T-cell (primary cell): ENCODE data around the gene DISP2. TPM values are rescaled to one million over a fixed set of nuclear protein-coding genes. Genes with fewer than 3 reads are reported as not detected.

ENCODE experiments used
- ATAC-seq, 4 experiments: fragments of 200-7000 bp in 3 of 4; fragments of 150-1000 bp in 1 of 4; cut with Tn5 transposase; replicated peaks in 1 of 4; 1 replicate in 3 of 4; 2 replicates in 1 of 4; pipeline ENCODE4 v1.10.0; 2021; ENCODE audit warnings: moderate library complexity in 3 of 4, mild to moderate bottlenecking in 2 of 4, moderate number of reproducible peaks in 1 of 4
- CTCF ChIA-PET, 2 donors: fragments of 300-600 bp; sonication (Branson Sonifier 250); formaldehyde crosslinking; loops; one replicate each; lab custom pipeline; 2022; ENCODE audit warnings: antibody characterized with exemption in 2 of 2; lab: Charles Lee
- POLR2A ChIA-PET, 2 donors: fragments of 300-600 bp; sonication (Branson Sonifier 250); formaldehyde crosslinking; loops; one replicate each; lab custom pipeline; 2022; ENCODE audit warnings: antibody characterized with exemption in 2 of 2; lab: Charles Lee
- DNase-seq, 35 experiments: peaks; one replicate each; pipeline versions ENCODE4 v3.0.0 to v3.0.0-alpha.2; 2013 to 2023
- H3K27ac ChIP-seq: one replicate; pipeline ENCODE4 v1.5.1; 2013; ENCODE audit warnings: low read length
- H3K27me3 ChIP-seq, 2 experiments: replicated peaks in 1 of 2; 1 replicate in 1 of 2; 2 replicates in 1 of 2; pipeline versions ENCODE4 v1.6.1 to v1.7.0; 2013; ENCODE audit warnings: low read length in 1 of 2, mixed read lengths in 1 of 2; ENCODE audit not compliant: control insufficient read depth in 2 of 2, insufficient read depth in 2 of 2; ENCODE audit errors: extremely low read depth in 1 of 2
- H3K36me3 ChIP-seq, 2 donors: 1 replicate in 1 of 2; 2 replicates in 1 of 2; pipeline versions ENCODE4 v1.6.1 to v1.7.0; 2013; ENCODE audit warnings: low read length in 1 of 2; ENCODE audit not compliant: control insufficient read depth in 2 of 2, insufficient read depth in 1 of 2; ENCODE audit errors: extremely low read depth in 1 of 2
- H3K4me1 ChIP-seq, 2 experiments: 1 replicate in 1 of 2; 2 replicates in 1 of 2; pipeline versions ENCODE4 v1.6.1 to v1.7.0; 2013; ENCODE audit warnings: low read length in 2 of 2, mixed read lengths in 1 of 2; ENCODE audit not compliant: insufficient read depth in 2 of 2, control insufficient read depth in 1 of 2; ENCODE audit errors: extremely low read depth in 1 of 2
- H3K4me3 ChIP-seq, 2 donors: 1 replicate in 1 of 2; 2 replicates in 1 of 2; pipeline versions ENCODE4 v1.5.1 to v1.7.0; 2013; ENCODE audit warnings: mild to moderate bottlenecking in 2 of 2, low read length in 1 of 2, moderate library complexity in 1 of 2; ENCODE audit not compliant: control insufficient read depth in 1 of 2; ENCODE audit errors: extremely low read depth in 1 of 2
- H3K9me3 ChIP-seq: 2 replicates; pipeline ENCODE4 v1.7.0; 2013
- H3K27ac Mint-ChIP-seq, 2 donors: one replicate each; pipeline ENCODE4 v1.8.0; 2020 to 2021; ENCODE audit warnings: mild to moderate bottlenecking in 2 of 2, mixed read lengths in 2 of 2
- H3K27me3 Mint-ChIP-seq, 2 donors: one replicate each; pipeline ENCODE4 v1.8.0; 2021 to 2022; ENCODE audit warnings: mixed read lengths in 2 of 2
- H3K36me3 Mint-ChIP-seq: one replicate; pipeline ENCODE4 v1.8.0; 2021; ENCODE audit warnings: mixed read lengths
- H3K4me1 Mint-ChIP-seq, 3 donors: one replicate each; pipeline ENCODE4 v1.8.0; 2020 to 2022; ENCODE audit warnings: mixed read lengths in 3 of 3, mild to moderate bottlenecking in 1 of 3
- H3K4me3 Mint-ChIP-seq, 3 donors: one replicate each; pipeline ENCODE4 v1.8.0; 2020 to 2022; ENCODE audit warnings: mild to moderate bottlenecking in 3 of 3, mixed read lengths in 3 of 3, moderate library complexity in 3 of 3
- H3K9me3 Mint-ChIP-seq, 3 donors: one replicate each; pipeline ENCODE4 v1.8.0; 2020 to 2022; ENCODE audit warnings: mixed read lengths in 3 of 3
- WGBS: methylation state at CpG from one replicate; pipeline ENCODE4 v1.1.5; 2013; ENCODE audit warnings: missing lambda C conversion rate; ENCODE audit not compliant: insufficient coverage; 5-methylcytosine and 5-hydroxymethylcytosine counted together
- total RNA-seq, 35 experiments: library from RNA in 6 of 35; stranded (reverse) in 6 of 35; fragments of 120-200 nt in 1 of 35; gene quantifications; one replicate each; pipeline versions ENCODE4 v1.2.1 to v1.2.4 and lab custom pipeline; 2013 to 2026

The DISP2 gene
- total RNA-seq, 5 donors from 2014 or later (not counting 1 experiment from before 2014, with no cell fraction given), result 0.03 to 1.4 (median 0.18) TPM

DNA sequence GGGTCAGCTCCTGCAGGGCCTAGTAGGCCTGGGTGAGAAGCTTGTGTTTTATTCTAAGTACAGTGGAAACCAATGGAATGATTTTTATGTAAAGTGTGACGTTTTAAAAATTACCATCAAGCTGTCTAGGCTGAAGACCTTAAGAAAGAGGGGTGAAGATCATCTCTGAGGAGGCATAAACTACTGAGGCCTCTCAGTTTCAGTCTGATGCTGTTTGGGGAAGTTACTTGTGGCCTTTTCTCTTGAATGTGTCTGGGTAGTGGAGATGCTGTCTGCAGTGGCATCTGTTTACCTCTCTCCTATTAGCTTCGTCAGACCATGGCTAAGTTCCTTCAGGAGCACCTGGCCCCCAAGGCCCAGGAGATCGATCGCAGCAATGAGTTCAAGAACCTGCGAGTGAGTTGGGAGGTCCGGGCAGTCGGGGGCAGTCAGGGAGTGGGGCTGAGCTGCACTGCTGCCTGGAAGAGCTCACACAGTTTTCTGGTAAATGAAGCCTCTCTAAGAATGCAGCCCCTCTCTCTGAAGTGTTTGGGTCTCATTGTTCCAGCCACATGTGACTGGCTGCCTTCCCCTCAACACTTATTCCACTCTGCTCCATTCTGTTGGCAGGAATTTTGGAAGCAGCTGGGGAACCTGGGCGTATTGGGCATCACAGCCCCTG lies 49.4 kb downstream of the DISP2 start:
- Mint-ChIP-seq H3K36me3 (peaks cover 24% of the 10 kb centered on the region), H3K27me3 (no peaks in the 10 kb centered on the region), H3K9me3 (no peaks in the 10 kb centered on the region), H3K4me3 (peak overlapping the region in 2 of 3 donors; percentile 44 to 45), H3K27ac (peak overlapping the region; percentile 70 to 72), H3K4me1 (peaks cover 24 to 38% (median 37%) of the 10 kb centered on the region in 3 donors)
- 98% methylated on average over 5 of the region's 8 CpGs for WGBS
- Histone ChIP-seq H3K27ac (no peak overlapping the region), H3K4me1 (peaks cover 7 to 44% of the 10 kb centered on the region in 2 experiments), H3K9me3 (no peaks in the 10 kb centered on the region), H3K36me3 (peaks cover 13 to 33% of the 10 kb centered on the region in 2 donors), H3K4me3 (no peak overlapping the region), H3K27me3 (no peaks in the 10 kb centered on the region)
- CTCF ChIA-PET, result interaction anchor here (0.5 to 0.9 kb wide), 3 partner anchors 35 to 66 kb away, joined by 3 to 8 read pairs (median 4); no protein-coding TSS in a partner anchor
- ATAC-seq (no peak), DNase-seq (no peak)
- POLR2A ChIA-PET, result interaction anchor here in 1 of 2 donors (0.5 to 0.7 kb wide), 2 partner anchors 10 to 1821 kb away, joined by 4 to 6 read pairs; no protein-coding TSS in a partner anchor

- CTCF ChIA-PET, result interaction anchor here (0.6 to 0.7 kb wide), 2 partner anchors 11 to 54 kb away, joined by 3 read pairs; no protein-coding TSS in a partner anchor
- Histone ChIP-seq H3K27ac (no peak overlapping the region), H3K27me3 (no peaks in the 10 kb centered on the region), H3K36me3 (peaks cover 22 to 47% of the 10 kb centered on the region in 2 donors), H3K4me3 (no peak overlapping the region), H3K9me3 (no peaks in the 10 kb centered on the region), H3K4me1 (peaks cover 7 to 31% of the 10 kb centered on the region in 2 experiments)
- H3K4me3 Mint-ChIP-seq, result no peak overlapping the region
- peaks cover 32% of the 10 kb centered on the region for H3K36me3 Mint-ChIP-seq
- POLR2A ChIA-PET, result no interaction called here
- peaks cover 24 to 33% (median 32%) of the 10 kb centered on the region in 3 donors for H3K4me1 Mint-ChIP-seq
- H3K27me3 Mint-ChIP-seq, result no peaks in the 10 kb centered on the region
- 60% methylated on average over 1 of the region's 3 CpGs for WGBS
- H3K27ac Mint-ChIP-seq, result no peak overlapping the region
- DNase-seq, result no peak
- H3K9me3 Mint-ChIP-seq, result no peaks in the 10 kb centered on the region
- ATAC-seq, result no peak
These were observed 51.3 kb downstream of the DISP2 start for GRCh38 chr15:40409366-40409765.

GRCh38 chr15:40410476-40410875 lies 52.5 kb downstream of the DISP2 start:
- Mint-ChIP-seq H3K27ac (no peak overlapping the region), H3K4me1 (peaks cover 14 to 23% (median 23%) of the 10 kb centered on the region in 3 donors), H3K4me3 (no peak overlapping the region), H3K36me3 (peaks cover 42% of the 10 kb centered on the region), H3K9me3 (no peaks in the 10 kb centered on the region), H3K27me3 (no peaks in the 10 kb centered on the region)
- WGBS, result no CpG with 5 or more reads among the region's 11 CpGs
- Histone ChIP-seq H3K27me3 (no peaks in the 10 kb centered on the region), H3K4me3 (no peak overlapping the region), H3K36me3 (peaks cover 22 to 58% of the 10 kb centered on the region in 2 donors), H3K4me1 (peaks cover 0 to 22% of the 10 kb centered on the region in 2 experiments), H3K27ac (no peak overlapping the region), H3K9me3 (no peaks in the 10 kb centered on the region)
- CTCF ChIA-PET, result no interaction called here
- DNase-seq (no peak), ATAC-seq (no peak)
- POLR2A ChIA-PET, result no interaction called here

GRCh38 chr15:40412095-40412759 lies 54.2 kb downstream of the DISP2 start:
- 86% methylated on average over 5 of the region's 7 CpGs for WGBS
- Mint-ChIP-seq H3K27me3 (no peaks in the 10 kb centered on the region), H3K9me3 (no peaks in the 10 kb centered on the region), H3K27ac (no peak overlapping the region), H3K36me3 (peaks cover 47% of the 10 kb centered on the region), H3K4me3 (no peak overlapping the region), H3K4me1 (peaks cover 5 to 13% (median 13%) of the 10 kb centered on the region in 3 donors)
- no peak for ATAC-seq
- Histone ChIP-seq H3K36me3 (peaks cover 25 to 69% of the 10 kb centered on the region in 2 donors), H3K9me3 (no peaks in the 10 kb centered on the region), H3K27ac (no peak overlapping the region), H3K4me3 (no peak overlapping the region), H3K4me1 (peaks cover 0 to 7% of the 10 kb centered on the region in 2 experiments), H3K27me3 (no peaks in the 10 kb centered on the region)
- DNase-seq, result no peak
- CTCF ChIA-PET, result interaction anchor here in 1 of 2 donors (0.8 kb wide), 1 partner anchor 10 kb away, joined by 3 read pairs; no protein-coding TSS in a partner anchor
- POLR2A ChIA-PET, result no interaction called here

- Mint-ChIP-seq H3K27me3 (no peaks in the 10 kb centered on the region), H3K4me1 (peaks cover 0 to 5% (median 5%) of the 10 kb centered on the region in 3 donors), H3K27ac (no peak overlapping the region), H3K4me3 (no peak overlapping the region), H3K9me3 (no peaks in the 10 kb centered on the region), H3K36me3 (peaks cover 49% of the 10 kb centered on the region)
- Histone ChIP-seq H3K9me3 (no peaks in the 10 kb centered on the region), H3K27me3 (no peaks in the 10 kb centered on the region), H3K4me1 (no peaks in the 10 kb centered on the region), H3K4me3 (no peak overlapping the region), H3K27ac (no peak overlapping the region), H3K36me3 (peaks cover 26 to 68% of the 10 kb centered on the region in 2 donors)
- ChIA-PET POLR2A (no interaction called here), CTCF (interaction anchor here in 1 of 2 donors (0.8 kb wide), 1 partner anchor 9 kb away, joined by 3 read pairs; no protein-coding TSS in a partner anchor)
- ATAC-seq, result no peak
- WGBS, result 100% methylated on average over 3 of the region's 9 CpGs
- DNase-seq, result no peak
These were observed 55.0 kb downstream of the DISP2 start for GRCh38 chr15:40413036-40413435.

GRCh38 chr15:40414816-40415215 lies 56.8 kb downstream of the DISP2 start:
- no peak overlapping the region for H3K27ac Mint-ChIP-seq
- 100% methylated on average over 1 of the region's 7 CpGs for WGBS
- Histone ChIP-seq H3K36me3 (peaks cover 30 to 67% of the 10 kb centered on the region in 2 donors), H3K27ac (no peak overlapping the region), H3K4me1 (no peaks in the 10 kb centered on the region), H3K27me3 (no peaks in the 10 kb centered on the region), H3K4me3 (no peak overlapping the region), H3K9me3 (no peaks in the 10 kb centered on the region)
- H3K9me3 Mint-ChIP-seq, result no peaks in the 10 kb centered on the region
- no peak for DNase-seq
- peaks cover 52% of the 10 kb centered on the region for H3K36me3 Mint-ChIP-seq
- peaks cover 0 to 2% (median 0%) of the 10 kb centered on the region in 3 donors for H3K4me1 Mint-ChIP-seq
- CTCF ChIA-PET, result interaction anchor here in 1 of 2 donors (0.8 kb wide), 1 partner anchor 92 kb away, joined by 3 read pairs; no protein-coding TSS in a partner anchor
- H3K27me3 Mint-ChIP-seq, result no peaks in the 10 kb centered on the region
- POLR2A ChIA-PET, result interaction anchor here in 1 of 2 donors (0.6 kb wide), 1 partner anchor 1685 kb away, joined by 7 read pairs; no protein-coding TSS in a partner anchor
- H3K4me3 Mint-ChIP-seq, result no peak overlapping the region
- no peak for ATAC-seq
